AG09309 (cell line): ENCODE data around the gene RECQL5.

Experiments used
- DNase-seq: peaks from one replicate; pipeline ENCODE4 v3.0.0-alpha.2; 2010; ENCODE audit warnings: low read depth
- H3K4me3 ChIP-seq: 2 replicates; pipeline ENCODE4 v1.5.1; 2011; ENCODE audit warnings: mild to moderate bottlenecking, low read depth, low read length, moderate library complexity; ENCODE audit not compliant: control insufficient read depth
- TF ChIP-seq, protein P1 (sequence below): IDR thresholded peaks from 2 replicates; pipeline ENCODE4 v1.5.1; 2011; ENCODE audit warnings: mild to moderate bottlenecking, low read depth, low read length, inconsistent platforms; ENCODE audit not compliant: insufficient read depth, control insufficient read depth; ENCODE audit errors: missing control alignments

The RECQL5 gene

DNA sequence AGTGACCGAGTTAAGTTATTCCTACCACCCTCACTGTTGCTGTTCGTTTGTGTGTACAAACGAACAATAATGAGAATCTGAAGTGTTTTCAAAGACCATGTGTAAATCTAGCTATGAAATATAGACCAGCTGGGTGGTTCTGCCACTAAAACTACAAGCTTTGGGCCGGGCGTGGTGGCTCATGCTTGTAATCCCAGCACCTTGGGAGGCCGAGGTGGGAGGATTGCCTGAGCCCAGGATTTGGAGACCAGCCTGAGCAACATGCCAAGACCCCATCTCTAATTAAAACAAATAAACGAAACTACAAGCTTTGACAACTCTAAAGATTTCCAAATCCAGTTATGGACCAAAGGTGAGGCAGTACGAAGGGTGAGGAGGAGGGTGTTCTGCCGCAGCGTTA lies 973 bp downstream of the RECQL5 start:
- peak overlapping the region; percentile 93 for H3K4me3 ChIP-seq
- DNase-seq = no peak
- TF ChIP-seq, protein P1, sequence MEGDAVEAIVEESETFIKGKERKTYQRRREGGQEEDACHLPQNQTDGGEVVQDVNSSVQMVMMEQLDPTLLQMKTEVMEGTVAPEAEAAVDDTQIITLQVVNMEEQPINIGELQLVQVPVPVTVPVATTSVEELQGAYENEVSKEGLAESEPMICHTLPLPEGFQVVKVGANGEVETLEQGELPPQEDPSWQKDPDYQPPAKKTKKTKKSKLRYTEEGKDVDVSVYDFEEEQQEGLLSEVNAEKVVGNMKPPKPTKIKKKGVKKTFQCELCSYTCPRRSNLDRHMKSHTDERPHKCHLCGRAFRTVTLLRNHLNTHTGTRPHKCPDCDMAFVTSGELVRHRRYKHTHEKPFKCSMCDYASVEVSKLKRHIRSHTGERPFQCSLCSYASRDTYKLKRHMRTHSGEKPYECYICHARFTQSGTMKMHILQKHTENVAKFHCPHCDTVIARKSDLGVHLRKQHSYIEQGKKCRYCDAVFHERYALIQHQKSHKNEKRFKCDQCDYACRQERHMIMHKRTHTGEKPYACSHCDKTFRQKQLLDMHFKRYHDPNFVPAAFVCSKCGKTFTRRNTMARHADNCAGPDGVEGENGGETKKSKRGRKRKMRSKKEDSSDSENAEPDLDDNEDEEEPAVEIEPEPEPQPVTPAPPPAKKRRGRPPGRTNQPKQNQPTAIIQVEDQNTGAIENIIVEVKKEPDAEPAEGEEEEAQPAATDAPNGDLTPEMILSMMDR = no peak

DNA sequence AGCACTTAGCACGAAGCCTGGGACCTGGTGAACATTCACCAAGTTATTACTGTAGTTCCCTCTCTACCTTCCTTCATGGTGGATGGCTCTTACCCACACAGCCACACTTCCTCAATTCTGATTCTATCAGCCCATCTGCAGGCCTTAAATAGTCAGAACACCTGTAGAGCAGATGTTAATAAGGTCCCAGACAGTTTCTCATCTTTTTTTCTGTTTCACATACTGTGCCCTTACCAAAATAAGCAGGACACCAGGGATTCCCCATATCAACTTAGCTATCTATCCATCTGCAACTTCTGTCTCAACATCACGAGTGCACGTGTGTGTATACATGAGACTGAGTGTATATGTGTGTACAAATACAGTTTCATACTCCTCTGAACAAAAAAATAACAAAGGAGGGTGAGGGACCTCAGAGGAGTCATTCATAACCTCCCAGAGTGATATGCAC lies 2.8 kb downstream of the RECQL5 start:
- H3K4me3 ChIP-seq = no peak overlapping the region
- TF ChIP-seq, protein P1 = no peak
- no peak for DNase-seq

DNA sequence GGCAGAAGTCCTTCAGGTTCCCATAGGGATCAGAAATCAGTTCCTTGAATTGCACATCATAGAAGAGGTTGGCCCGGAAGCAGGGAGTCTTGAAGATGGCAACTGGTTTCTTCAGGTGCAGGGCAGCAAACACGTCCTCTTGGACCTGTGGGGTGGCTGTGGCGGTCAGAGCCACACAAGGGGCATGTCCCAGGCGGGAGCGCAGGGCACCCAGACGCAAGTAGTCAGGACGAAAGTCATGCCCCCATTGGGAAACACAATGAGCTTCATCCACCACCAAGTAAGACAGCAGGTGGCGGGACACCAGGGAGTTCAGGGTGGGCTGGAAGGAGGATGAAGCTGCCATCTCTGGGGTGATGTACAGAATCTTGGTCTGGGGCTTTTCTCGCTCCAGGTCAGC lies 4.4 kb downstream of the RECQL5 start:
- TF ChIP-seq, protein P1 = no peak
- H3K4me3 ChIP-seq = no peak overlapping the region
- DNase-seq = no peak

DNA sequence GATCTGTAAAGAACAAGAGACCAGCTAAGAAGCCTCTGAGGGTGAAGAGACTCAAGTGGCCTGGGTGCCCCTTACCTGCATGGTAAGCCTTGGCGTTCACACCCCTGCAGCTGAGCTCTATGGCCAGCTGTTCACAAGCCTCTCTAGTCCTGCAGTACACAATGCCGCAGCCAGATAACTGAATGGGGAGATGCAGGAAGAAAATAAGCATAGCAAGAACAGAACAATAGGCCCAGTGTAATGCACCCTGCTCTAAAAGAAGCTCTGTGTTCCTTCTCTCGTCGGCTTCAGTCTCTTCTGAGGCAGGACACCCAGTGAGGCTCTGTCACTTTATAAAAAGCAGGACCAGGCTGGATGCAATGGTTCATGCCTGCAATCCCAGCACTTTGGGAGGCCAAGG lies 5.4 kb downstream of the RECQL5 start:
- DNase-seq = no peak
- H3K4me3 ChIP-seq = no peak overlapping the region
- TF ChIP-seq, protein P1 = no peak

DNA sequence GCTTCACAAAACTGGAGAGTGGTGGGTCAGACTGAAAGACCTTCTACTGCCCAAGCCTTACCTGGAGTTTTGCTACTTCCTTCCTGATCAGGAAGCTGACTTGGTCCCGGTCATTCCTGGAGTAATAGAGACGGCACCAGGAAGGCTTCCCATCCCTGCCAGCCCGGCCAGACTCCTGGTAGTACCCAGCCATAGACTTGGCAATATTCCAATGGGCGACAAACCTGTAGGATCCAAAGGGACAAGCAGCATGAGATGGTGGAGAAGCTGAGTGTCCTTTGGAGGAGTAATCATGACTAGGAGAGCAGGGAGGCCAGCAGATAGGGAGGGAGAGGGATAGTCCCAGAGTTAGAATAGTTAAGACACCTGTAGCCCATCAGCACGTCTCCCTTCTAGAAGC lies 8.7 kb downstream of the RECQL5 start:
- DNase-seq = no peak
- no peak overlapping the region for H3K4me3 ChIP-seq
- TF ChIP-seq, protein P1 = no peak

DNA sequence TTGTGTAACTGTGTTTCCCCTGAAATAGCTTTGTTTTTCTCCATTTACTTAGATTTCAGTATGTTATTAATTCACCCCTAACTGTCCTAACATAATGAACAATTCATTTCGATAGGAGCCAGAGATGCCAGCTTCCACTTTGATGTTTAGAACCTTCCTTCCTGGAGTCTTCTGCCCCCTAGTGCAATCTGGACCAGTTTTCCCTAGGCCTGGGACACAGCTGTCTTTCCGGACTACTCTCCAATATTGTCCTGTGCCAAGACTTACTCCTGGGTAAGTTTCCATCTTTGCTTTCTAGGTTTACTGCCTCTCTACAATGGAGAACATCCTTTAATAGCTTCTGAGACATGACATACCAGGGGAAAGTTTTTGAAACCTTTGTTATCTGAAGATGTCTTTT lies 12.8 kb downstream of the RECQL5 start:
- DNase-seq = no peak
- TF ChIP-seq, protein P1 = peak; percentile 38
- H3K4me3 ChIP-seq = no peak overlapping the region
